SK-N-SH (cell line): Measurements from ENCODE around the gene CPLANE1.

ENCODE experiments used
- CHD2 ChIP-seq: fragments of 150-350 bp; IDR thresholded peaks from 2 replicates; pipeline ENCODE4 v1.6.1; 2018; ENCODE audit warnings: low read length; ENCODE audit not compliant: partially characterized antibody
- TF ChIP-seq, protein P1 (sequence below): fragments of 200-600 bp; sonication (generic); IDR thresholded peaks from 2 replicates; pipeline ENCODE4 v1.6.1; 2017; ENCODE audit warnings: antibody characterized with exemption, mild to moderate bottlenecking, moderate library complexity

DNA sequence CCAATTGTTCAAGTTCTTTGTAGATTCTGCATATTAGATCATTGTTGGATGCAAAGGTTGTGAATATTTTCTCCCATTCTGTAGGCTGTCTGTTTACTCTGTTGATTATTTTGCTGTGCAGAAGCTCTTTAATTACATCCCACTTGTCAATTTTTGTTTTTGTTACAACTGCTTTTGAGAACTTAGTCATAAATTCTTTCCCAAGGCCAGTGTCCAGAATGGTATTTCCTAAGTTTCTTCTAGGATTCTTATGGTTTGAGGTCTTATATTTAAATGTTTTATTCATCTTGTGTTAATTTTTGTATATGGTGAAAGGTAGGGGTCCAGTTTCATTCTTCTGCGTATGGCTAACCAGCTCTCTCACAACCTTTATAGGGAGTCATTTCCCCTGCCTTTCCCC is 116.5 kb downstream of the CPLANE1 start:
- TF ChIP-seq, protein P1, sequence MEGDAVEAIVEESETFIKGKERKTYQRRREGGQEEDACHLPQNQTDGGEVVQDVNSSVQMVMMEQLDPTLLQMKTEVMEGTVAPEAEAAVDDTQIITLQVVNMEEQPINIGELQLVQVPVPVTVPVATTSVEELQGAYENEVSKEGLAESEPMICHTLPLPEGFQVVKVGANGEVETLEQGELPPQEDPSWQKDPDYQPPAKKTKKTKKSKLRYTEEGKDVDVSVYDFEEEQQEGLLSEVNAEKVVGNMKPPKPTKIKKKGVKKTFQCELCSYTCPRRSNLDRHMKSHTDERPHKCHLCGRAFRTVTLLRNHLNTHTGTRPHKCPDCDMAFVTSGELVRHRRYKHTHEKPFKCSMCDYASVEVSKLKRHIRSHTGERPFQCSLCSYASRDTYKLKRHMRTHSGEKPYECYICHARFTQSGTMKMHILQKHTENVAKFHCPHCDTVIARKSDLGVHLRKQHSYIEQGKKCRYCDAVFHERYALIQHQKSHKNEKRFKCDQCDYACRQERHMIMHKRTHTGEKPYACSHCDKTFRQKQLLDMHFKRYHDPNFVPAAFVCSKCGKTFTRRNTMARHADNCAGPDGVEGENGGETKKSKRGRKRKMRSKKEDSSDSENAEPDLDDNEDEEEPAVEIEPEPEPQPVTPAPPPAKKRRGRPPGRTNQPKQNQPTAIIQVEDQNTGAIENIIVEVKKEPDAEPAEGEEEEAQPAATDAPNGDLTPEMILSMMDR, result no peak
- TF ChIP-seq CHD2, result no peak
